Measurements from ENCODE around the gene PIPOX. TPM values are rescaled to one million over a fixed set of nuclear protein-coding genes. Genes with fewer than 3 reads are reported as not detected.

PIPOX gene
- total RNA-seq, 2 experiments from 2014 or later = 1.6 to 2.2 TPM

GRCh38 chr17:29031488-29031887, 11.5 kb upstream of the PIPOX start:
- Mint-ChIP-seq H3K27ac (no peak overlapping the region), H3K9me3 (ENCODE audit: low read depth) (peaks cover 8% of the 10 kb centered on the region), H3K4me1 (no peaks in the 10 kb centered on the region), H3K36me3 (no peaks in the 10 kb centered on the region), H3K27me3 (peaks cover 75% of the 10 kb centered on the region), H3K4me3 (no peak overlapping the region)
- ATAC-seq (no peak), DNase-seq (no peak)
- CTCF ChIA-PET = interaction anchor here (1.4 kb wide), 1 partner anchor 13 kb away, joined by 3 read pairs; no protein-coding TSS in a partner anchor

DNA sequence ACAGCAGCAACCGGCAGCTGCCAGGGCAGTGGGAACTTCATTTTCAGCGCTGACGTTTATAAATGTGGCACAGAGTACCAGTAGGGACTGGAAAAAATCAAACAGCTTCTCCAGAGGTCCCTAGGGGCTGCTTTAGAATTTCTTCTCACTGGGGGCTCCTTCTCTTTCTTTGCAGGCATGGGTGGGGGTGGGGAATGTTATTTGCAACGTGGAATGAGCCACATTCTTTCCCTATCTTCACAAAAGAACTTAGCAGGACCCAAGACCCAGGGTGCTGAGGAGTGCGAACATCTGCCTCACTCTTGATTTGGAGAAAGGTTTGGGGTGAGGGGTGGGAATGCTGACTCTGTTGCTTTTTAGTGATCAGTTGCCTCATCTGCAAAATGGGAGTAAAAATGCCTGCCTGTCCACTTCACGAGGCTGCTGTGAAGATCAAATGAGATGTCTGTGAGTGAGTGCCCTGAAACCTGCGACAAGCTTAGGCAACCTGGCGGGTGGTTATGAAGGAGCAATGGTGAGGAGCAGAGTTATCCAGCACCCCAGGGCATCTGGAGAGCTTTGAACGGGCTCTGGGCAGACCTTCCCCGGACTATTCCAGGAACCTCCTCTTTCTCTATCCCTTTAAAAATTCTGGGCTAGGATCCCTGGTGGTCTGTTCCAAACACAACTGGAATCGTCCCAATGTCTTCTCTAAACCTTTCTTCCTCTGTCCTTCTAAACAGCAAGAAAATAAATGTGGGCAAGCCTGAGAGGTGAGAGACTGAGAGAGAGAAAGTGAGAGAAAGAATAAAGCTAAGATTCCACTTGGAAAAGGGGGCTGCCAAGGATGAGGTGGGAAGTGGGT, 10.7 kb upstream of the PIPOX start:
- Mint-ChIP-seq H3K9me3 (ENCODE audit: low read depth) (peaks cover 8% of the 10 kb centered on the region), H3K27me3 (peaks cover 68% of the 10 kb centered on the region), H3K36me3 (no peaks in the 10 kb centered on the region), H3K27ac (no peak overlapping the region), H3K4me1 (no peaks in the 10 kb centered on the region), H3K4me3 (no peak overlapping the region)
- CTCF ChIA-PET = interaction anchor here (1.1 to 1.4 kb wide), 2 partner anchors 14 to 67 kb away, joined by 3 to 4 read pairs; no protein-coding TSS in a partner anchor
- ATAC-seq (no peak), DNase-seq (no peak)

DNA sequence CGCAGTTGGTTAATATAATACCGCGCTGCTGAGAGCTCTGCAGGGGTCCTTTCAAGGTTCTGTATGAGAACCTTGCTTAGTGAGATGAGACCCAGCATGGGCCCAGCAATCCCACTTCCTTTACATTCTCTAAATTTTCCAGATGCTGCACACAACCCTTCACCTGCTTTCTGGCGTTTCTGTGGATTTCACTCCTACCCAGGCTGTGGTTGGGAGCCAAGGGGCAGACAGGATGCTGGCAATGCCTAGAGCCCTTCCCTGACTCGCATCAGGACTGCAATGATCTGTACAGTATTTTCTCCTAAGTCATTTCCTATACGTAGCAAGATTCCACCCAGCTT, 10.1 kb upstream of the PIPOX start:
- H3K4me3 Mint-ChIP-seq = no peak overlapping the region
- peaks cover 64% of the 10 kb centered on the region for H3K27me3 Mint-ChIP-seq
- DNase-seq (no peak), ATAC-seq (no peak)
- peaks cover 8% of the 10 kb centered on the region for H3K9me3 Mint-ChIP-seq (ENCODE audit: low read depth)
- H3K27ac Mint-ChIP-seq = no peak overlapping the region
- no peaks in the 10 kb centered on the region for H3K4me1 Mint-ChIP-seq
- H3K36me3 Mint-ChIP-seq = no peaks in the 10 kb centered on the region
- CTCF ChIA-PET = interaction anchor here (1.1 kb wide), 1 partner anchor 67 kb away, joined by 4 read pairs; no protein-coding TSS in a partner anchor

- peaks cover 59% of the 10 kb centered on the region for H3K27me3 Mint-ChIP-seq
- no peak overlapping the region for H3K27ac Mint-ChIP-seq
- peaks cover 8% of the 10 kb centered on the region for H3K9me3 Mint-ChIP-seq (ENCODE audit: low read depth)
- DNase-seq = no peak
- H3K4me3 Mint-ChIP-seq = no peak overlapping the region
- H3K36me3 Mint-ChIP-seq = no peaks in the 10 kb centered on the region
- CTCF ChIA-PET = no interaction called here
- no peaks in the 10 kb centered on the region for H3K4me1 Mint-ChIP-seq
- ATAC-seq = no peak
Measured at GRCh38 chr17:29034510-29034909, 8.4 kb upstream of the PIPOX start.

DNA sequence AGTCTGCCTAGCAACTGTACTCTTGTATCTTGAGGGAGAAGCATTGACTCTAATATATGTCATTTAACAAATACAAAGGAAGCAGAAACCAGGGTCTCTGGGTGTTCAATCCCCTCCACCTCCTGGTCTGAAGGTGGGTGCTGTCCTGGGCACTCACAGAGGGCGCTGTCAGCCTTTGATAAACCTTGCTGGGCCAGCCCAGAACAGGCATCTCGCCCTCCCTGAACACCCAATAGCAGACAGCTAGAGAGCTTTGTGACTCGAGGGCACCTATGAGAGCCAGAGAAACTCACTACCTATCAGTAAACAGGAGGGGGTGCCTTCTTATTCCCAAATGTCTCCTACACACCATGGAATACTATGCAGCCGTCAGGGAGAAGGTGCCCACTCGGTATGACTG, 6.4 kb upstream of the PIPOX start:
- Mint-ChIP-seq H3K27ac (no peak overlapping the region), H3K4me1 (no peaks in the 10 kb centered on the region), H3K9me3 (ENCODE audit: low read depth) (peaks cover 8% of the 10 kb centered on the region), H3K27me3 (peaks cover 43% of the 10 kb centered on the region), H3K4me3 (no peak overlapping the region), H3K36me3 (no peaks in the 10 kb centered on the region)
- no peak for DNase-seq
- CTCF ChIA-PET = interaction anchor here (1.2 kb wide), 1 partner anchor 83 kb away, joined by 3 read pairs; no protein-coding TSS in a partner anchor
- ATAC-seq = no peak

DNA sequence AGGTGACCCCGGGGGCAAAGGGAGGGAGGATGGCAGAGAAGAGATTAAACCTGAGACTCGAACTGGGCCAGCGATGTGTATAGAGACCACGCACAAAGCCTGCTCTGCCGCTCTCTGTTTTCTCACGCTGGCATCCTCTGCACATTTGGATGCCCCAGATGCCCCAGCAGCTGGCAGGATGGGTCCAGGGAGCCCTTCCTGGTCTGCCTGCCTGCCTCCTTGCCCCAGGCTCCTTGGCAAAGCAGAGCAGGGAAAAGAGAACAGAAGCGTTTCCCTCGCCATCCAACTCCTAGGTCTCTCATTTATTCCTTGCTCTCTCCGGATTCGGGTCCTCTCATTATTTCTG, 5.2 kb upstream of the PIPOX start:
- no peak for DNase-seq
- H3K9me3 Mint-ChIP-seq (ENCODE audit: low read depth) = peaks cover 8% of the 10 kb centered on the region
- H3K4me1 Mint-ChIP-seq = peaks cover 3% of the 10 kb centered on the region
- ATAC-seq = no peak
- no peak overlapping the region for H3K27ac Mint-ChIP-seq
- no peak overlapping the region for H3K4me3 Mint-ChIP-seq
- peaks cover 32% of the 10 kb centered on the region for H3K27me3 Mint-ChIP-seq
- CTCF ChIA-PET = interaction anchor here (1.2 to 1.4 kb wide), 3 partner anchors 22 to 84 kb away, joined by 3 to 6 read pairs (median 3); no protein-coding TSS in a partner anchor
- H3K36me3 Mint-ChIP-seq = no peaks in the 10 kb centered on the region

DNA sequence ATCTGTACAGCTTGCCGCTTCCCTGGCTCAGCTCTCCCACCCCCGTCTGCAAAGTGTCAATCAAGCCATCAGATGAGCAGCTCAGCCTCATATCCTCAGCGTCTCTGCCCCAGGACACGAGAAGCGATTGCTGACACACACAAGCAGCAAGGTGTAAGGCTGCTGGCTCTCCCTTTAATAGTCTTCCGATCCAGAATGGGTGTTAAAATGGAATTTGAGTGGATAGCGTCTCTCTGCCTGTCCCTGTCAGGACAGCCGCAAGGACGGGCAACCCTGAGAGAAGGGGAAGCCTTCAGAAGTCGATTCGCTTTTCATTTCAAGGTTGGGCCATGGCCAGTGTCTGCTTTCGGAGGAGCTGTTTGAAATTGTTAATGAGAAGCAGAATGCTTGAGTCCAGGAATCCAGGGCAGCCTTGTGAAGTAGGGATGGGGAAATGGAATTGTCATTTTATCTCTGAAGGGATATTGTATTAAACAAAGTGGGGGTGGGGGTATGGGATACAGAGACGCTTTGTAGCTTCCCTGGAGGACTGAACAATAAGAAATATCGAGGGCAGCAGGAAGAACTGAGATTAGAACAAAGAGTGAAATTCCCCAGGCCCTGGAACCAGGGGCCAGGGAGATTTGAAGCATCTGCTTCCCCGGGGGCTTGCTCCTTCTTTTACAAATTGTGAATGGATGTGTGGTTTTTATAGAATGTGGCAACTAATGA, 4.7 kb upstream of the PIPOX start:
- no peak overlapping the region for H3K4me3 Mint-ChIP-seq
- H3K27me3 Mint-ChIP-seq = peaks cover 27% of the 10 kb centered on the region
- ATAC-seq (no peak), DNase-seq (no peak)
- H3K36me3 Mint-ChIP-seq = no peaks in the 10 kb centered on the region
- H3K27ac Mint-ChIP-seq = no peak overlapping the region
- H3K9me3 Mint-ChIP-seq (ENCODE audit: low read depth) = peaks cover 8% of the 10 kb centered on the region
- CTCF ChIA-PET = interaction anchor here (1.3 to 1.4 kb wide), 2 partner anchors 22 to 73 kb away, joined by 3 to 6 read pairs; no protein-coding TSS in a partner anchor
- peaks cover 7% of the 10 kb centered on the region for H3K4me1 Mint-ChIP-seq

DNA sequence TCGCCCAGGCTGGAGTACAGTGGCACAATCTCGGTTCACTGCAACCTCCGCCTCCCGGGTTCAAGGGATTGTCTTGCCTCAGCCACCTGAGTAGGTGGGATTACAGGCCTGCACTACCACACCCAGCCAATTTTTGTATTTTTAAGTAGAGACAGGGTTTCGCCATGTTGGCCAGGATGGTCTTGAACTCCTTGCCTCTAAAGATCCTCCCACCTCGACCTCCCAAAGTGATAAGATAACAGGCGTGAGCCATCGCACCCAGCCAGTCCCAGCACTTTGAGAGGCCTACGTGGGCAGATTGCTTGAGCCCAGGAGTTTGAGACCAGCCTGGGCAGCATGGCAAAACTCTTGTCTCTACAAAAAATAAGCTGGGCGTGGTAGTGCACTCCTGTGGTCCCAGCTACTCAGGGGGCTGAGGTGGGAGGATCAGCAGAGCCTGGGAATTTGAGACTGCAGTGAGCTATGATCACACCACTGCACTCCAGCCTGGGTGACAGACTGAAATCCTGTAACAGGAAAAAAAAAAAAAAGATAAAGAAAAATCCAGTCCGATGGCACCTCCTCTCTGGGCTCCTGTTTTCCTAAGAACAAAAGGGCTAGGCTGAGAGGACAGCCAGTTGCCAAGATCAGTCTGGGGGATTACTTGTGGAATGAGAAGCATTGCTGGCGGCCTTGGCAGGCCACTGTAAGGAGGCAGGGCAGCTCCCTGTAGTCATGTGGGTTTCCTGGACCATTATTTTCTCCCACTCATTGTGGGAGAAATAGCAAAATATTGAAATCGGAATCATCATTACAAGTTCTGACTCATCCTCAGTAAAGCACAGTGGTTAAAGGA, 3.0 kb upstream of the PIPOX start:
- no peak for ATAC-seq
- Mint-ChIP-seq H3K4me3 (no peak overlapping the region), H3K4me1 (peaks cover 10% of the 10 kb centered on the region), H3K9me3 (ENCODE audit: low read depth) (peaks cover 3% of the 10 kb centered on the region), H3K27me3 (peaks cover 11% of the 10 kb centered on the region), H3K36me3 (no peaks in the 10 kb centered on the region), H3K27ac (no peak overlapping the region)
- DNase-seq = no peak
- CTCF ChIA-PET = interaction anchor here (1.1 kb wide), 1 partner anchor 74 kb away, joined by 3 read pairs; no protein-coding TSS in a partner anchor

DNA sequence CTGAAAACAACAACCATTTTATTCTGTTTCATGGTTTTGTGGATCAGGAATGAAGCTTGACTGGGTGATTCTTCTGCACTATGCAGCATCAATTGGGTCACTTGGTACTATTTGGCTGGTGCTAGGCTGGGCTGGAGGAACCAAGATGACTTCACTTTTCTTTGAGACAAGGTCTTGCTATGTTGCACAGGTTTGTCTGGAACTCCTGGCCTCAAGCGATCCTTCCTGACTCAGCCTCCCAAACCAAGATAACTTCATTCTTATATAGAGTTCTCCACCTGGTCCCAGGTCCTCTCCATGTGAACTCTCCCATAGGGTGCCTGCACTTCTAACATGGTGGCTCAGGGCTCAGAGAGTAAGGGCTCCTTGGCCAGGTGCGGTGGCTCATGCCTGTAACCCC, 1.9 kb upstream of the PIPOX start:
- CTCF ChIA-PET = no interaction called here
- Mint-ChIP-seq H3K4me3 (no peak overlapping the region), H3K27me3 (peaks cover 3% of the 10 kb centered on the region), H3K9me3 (ENCODE audit: low read depth) (no peaks in the 10 kb centered on the region), H3K27ac (no peak overlapping the region), H3K36me3 (no peaks in the 10 kb centered on the region), H3K4me1 (peaks cover 10% of the 10 kb centered on the region)
- no peak for DNase-seq
- ATAC-seq = no peak

- no peaks in the 10 kb centered on the region for H3K36me3 Mint-ChIP-seq
- ATAC-seq (no peak), DNase-seq (no peak)
- peaks cover 10% of the 10 kb centered on the region for H3K4me1 Mint-ChIP-seq
- CTCF ChIA-PET = no interaction called here
- H3K27ac Mint-ChIP-seq = no peak overlapping the region
- no peak overlapping the region for H3K4me3 Mint-ChIP-seq
- H3K27me3 Mint-ChIP-seq = peaks cover 3% of the 10 kb centered on the region
- H3K9me3 Mint-ChIP-seq (ENCODE audit: low read depth) = no peaks in the 10 kb centered on the region
Measured at GRCh38 chr17:29041571-29041970, 1.4 kb upstream of the PIPOX start.

- peaks cover 3% of the 10 kb centered on the region for H3K27me3 Mint-ChIP-seq
- DNase-seq (no peak), ATAC-seq (no peak)
- H3K36me3 Mint-ChIP-seq = no peaks in the 10 kb centered on the region
- CTCF ChIA-PET = no interaction called here
- no peaks in the 10 kb centered on the region for H3K9me3 Mint-ChIP-seq (ENCODE audit: low read depth)
- H3K4me1 Mint-ChIP-seq = peaks cover 10% of the 10 kb centered on the region
- H3K27ac Mint-ChIP-seq = no peak overlapping the region
- H3K4me3 Mint-ChIP-seq = no peak overlapping the region
Measured at GRCh38 chr17:29042026-29042678, 789 bp upstream of the PIPOX start.

DNA sequence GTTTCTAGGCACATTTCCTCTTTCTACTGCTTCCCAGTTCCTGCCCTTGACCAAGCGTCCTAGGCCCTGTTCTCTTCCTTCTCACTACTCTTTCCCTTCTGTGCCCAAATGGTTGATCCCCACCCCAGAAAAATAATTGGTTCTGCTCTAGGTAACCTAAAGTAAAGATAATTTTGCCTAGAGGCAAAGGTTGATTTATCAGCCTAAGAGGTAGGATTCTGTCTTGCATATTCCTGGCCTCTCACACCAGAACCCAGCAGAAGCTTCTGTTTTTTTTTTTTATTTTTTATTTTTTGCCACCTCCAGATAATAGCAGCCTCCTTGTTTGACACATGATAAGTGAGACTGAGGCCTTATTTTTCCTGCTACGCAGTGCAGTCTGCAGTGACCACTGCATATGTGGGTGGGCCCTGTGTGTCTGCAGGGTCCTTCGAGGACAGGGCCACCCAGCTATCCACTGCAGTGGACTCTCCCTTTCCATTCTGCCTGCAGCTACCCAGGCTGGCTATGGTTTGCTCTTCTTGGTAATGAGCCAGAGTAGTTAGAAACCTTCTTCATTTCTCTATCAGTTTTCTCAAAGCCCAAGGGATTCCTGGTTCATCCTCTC, 701 bp downstream of the PIPOX start:
- no peaks in the 10 kb centered on the region for H3K36me3 Mint-ChIP-seq
- peaks cover 14% of the 10 kb centered on the region for H3K4me1 Mint-ChIP-seq
- H3K4me3 Mint-ChIP-seq = no peak overlapping the region
- CTCF ChIA-PET = no interaction called here
- no peak for DNase-seq
- H3K27ac Mint-ChIP-seq = no peak overlapping the region
- no peaks in the 10 kb centered on the region for H3K9me3 Mint-ChIP-seq (ENCODE audit: low read depth)
- H3K27me3 Mint-ChIP-seq = peaks cover 10% of the 10 kb centered on the region
- ATAC-seq = no peak

All from activated CD8-positive, alpha-beta memory T cell treated with anti-CD3 and anti-CD28 coated beads, Interleukin-2, amount 10 ng/mL, durations not matched to agents 7 days and 5 days (primary cell).